ENCODE measurements around the gene EZH2.
A peak's percentile ranks its signal among the peaks of the same experiment; 100 is the strongest.

The EZH2 gene

GRCh38 chr7:148912758-148913541, 28.9 kb upstream of the EZH2 start:
- Mint-ChIP-seq H3K36me3 (no peaks in the 10 kb centered on the region), H3K27me3 (peaks cover 5% of the 10 kb centered on the region), H3K4me1 (peaks cover 71% of the 10 kb centered on the region), H3K27ac (peak overlapping the region; percentile 93), H3K4me3 (peak overlapping the region; percentile 47), H3K9me3 (no peaks in the 10 kb centered on the region)
- CTCF ChIA-PET = interaction anchor here (1.1 to 1.8 kb wide), 4 partner anchors 17 to 50 kb away, joined by 3 to 5 read pairs (median 4); no protein-coding TSS in a partner anchor
- DNase-seq = peak; percentile 55

- no peak for DNase-seq
- peak overlapping the region; percentile 93 for H3K27ac Mint-ChIP-seq
- CTCF ChIA-PET = interaction anchor here (1.5 to 1.8 kb wide), 2 partner anchors 30 to 51 kb away, joined by 4 to 5 read pairs; no protein-coding TSS in a partner anchor
- H3K27me3 Mint-ChIP-seq = peaks cover 5% of the 10 kb centered on the region
- H3K4me3 Mint-ChIP-seq = no peak overlapping the region
- no peaks in the 10 kb centered on the region for H3K36me3 Mint-ChIP-seq
- peaks cover 71% of the 10 kb centered on the region for H3K4me1 Mint-ChIP-seq
- no peaks in the 10 kb centered on the region for H3K9me3 Mint-ChIP-seq
Measured at GRCh38 chr7:148912151-148912550, 28.1 kb upstream of the EZH2 start.

- Mint-ChIP-seq H3K36me3 (no peaks in the 10 kb centered on the region), H3K4me1 (peaks cover 68% of the 10 kb centered on the region), H3K4me3 (no peak overlapping the region), H3K27me3 (peaks cover 5% of the 10 kb centered on the region), H3K9me3 (no peaks in the 10 kb centered on the region), H3K27ac (peak overlapping the region; percentile 93)
- CTCF ChIA-PET = interaction anchor here (1.5 to 1.8 kb wide), 2 partner anchors 30 to 51 kb away, joined by 4 to 5 read pairs; no protein-coding TSS in a partner anchor
- peak; percentile 29 for DNase-seq
Measured at GRCh38 chr7:148911626-148912025, 27.5 kb upstream of the EZH2 start.

- H3K4me3 Mint-ChIP-seq = no peak overlapping the region
- H3K9me3 Mint-ChIP-seq = no peaks in the 10 kb centered on the region
- no peaks in the 10 kb centered on the region for H3K36me3 Mint-ChIP-seq
- H3K27me3 Mint-ChIP-seq = peaks cover 9% of the 10 kb centered on the region
- DNase-seq = no peak
- H3K27ac Mint-ChIP-seq = no peak overlapping the region
- H3K4me1 Mint-ChIP-seq = peaks cover 51% of the 10 kb centered on the region
- CTCF ChIA-PET = no interaction called here
Measured at GRCh38 chr7:148909568-148909967, 25.5 kb upstream of the EZH2 start.

GRCh38 chr7:148906707-148907498, 22.8 kb upstream of the EZH2 start:
- Mint-ChIP-seq H3K27ac (no peak overlapping the region), H3K36me3 (no peaks in the 10 kb centered on the region), H3K4me1 (peaks cover 24% of the 10 kb centered on the region), H3K4me3 (no peak overlapping the region), H3K9me3 (no peaks in the 10 kb centered on the region), H3K27me3 (peaks cover 9% of the 10 kb centered on the region)
- CTCF ChIA-PET = no interaction called here
- no peak for DNase-seq

GRCh38 chr7:148905093-148905666, 21.1 kb upstream of the EZH2 start:
- Mint-ChIP-seq H3K36me3 (no peaks in the 10 kb centered on the region), H3K4me1 (peaks cover 8% of the 10 kb centered on the region), H3K4me3 (no peak overlapping the region), H3K27ac (no peak overlapping the region), H3K27me3 (peaks cover 9% of the 10 kb centered on the region), H3K9me3 (no peaks in the 10 kb centered on the region)
- no peak for DNase-seq
- CTCF ChIA-PET = no interaction called here

- Mint-ChIP-seq H3K27ac (no peak overlapping the region), H3K4me1 (peaks cover 2% of the 10 kb centered on the region), H3K9me3 (no peaks in the 10 kb centered on the region), H3K4me3 (no peak overlapping the region), H3K36me3 (no peaks in the 10 kb centered on the region), H3K27me3 (peaks cover 8% of the 10 kb centered on the region)
- CTCF ChIA-PET = interaction anchor here (0.9 to 1.1 kb wide), 2 partner anchors 15 to 38 kb away, joined by 4 to 6 read pairs; no protein-coding TSS in a partner anchor
- no peak for DNase-seq
Measured at GRCh38 chr7:148903504-148903903, 19.4 kb upstream of the EZH2 start.

- Mint-ChIP-seq H3K4me1 (no peaks in the 10 kb centered on the region), H3K4me3 (no peak overlapping the region), H3K36me3 (no peaks in the 10 kb centered on the region), H3K27ac (no peak overlapping the region), H3K9me3 (no peaks in the 10 kb centered on the region), H3K27me3 (peaks cover 8% of the 10 kb centered on the region)
- DNase-seq = no peak
- CTCF ChIA-PET = no interaction called here
Measured at GRCh38 chr7:148901178-148901577, 17.1 kb upstream of the EZH2 start.

GRCh38 chr7:148898845-148899484, 14.9 kb upstream of the EZH2 start:
- Mint-ChIP-seq H3K27ac (no peak overlapping the region), H3K27me3 (peaks cover 8% of the 10 kb centered on the region), H3K4me3 (no peak overlapping the region), H3K9me3 (no peaks in the 10 kb centered on the region), H3K4me1 (no peaks in the 10 kb centered on the region), H3K36me3 (no peaks in the 10 kb centered on the region)
- CTCF ChIA-PET = interaction anchor here (1.0 kb wide), 1 partner anchor 42 kb away, joined by 4 read pairs; no protein-coding TSS in a partner anchor
- no peak for DNase-seq

- Mint-ChIP-seq H3K4me3 (no peak overlapping the region), H3K36me3 (no peaks in the 10 kb centered on the region), H3K4me1 (peaks cover 10% of the 10 kb centered on the region), H3K27me3 (peaks cover 19% of the 10 kb centered on the region), H3K9me3 (no peaks in the 10 kb centered on the region), H3K27ac (no peak overlapping the region)
- no peak for DNase-seq
- CTCF ChIA-PET = interaction anchor here (1.2 kb wide), 1 partner anchor 72 kb away, joined by 3 read pairs; no protein-coding TSS in a partner anchor
Measured at GRCh38 chr7:148894591-148894990, 10.5 kb upstream of the EZH2 start.

GRCh38 chr7:148893071-148893470, 9.0 kb upstream of the EZH2 start:
- H3K4me3 Mint-ChIP-seq = no peak overlapping the region
- H3K27me3 Mint-ChIP-seq = peaks cover 15% of the 10 kb centered on the region
- H3K36me3 Mint-ChIP-seq = no peaks in the 10 kb centered on the region
- no peak overlapping the region for H3K27ac Mint-ChIP-seq
- peaks cover 16% of the 10 kb centered on the region for H3K4me1 Mint-ChIP-seq
- DNase-seq = no peak
- no peaks in the 10 kb centered on the region for H3K9me3 Mint-ChIP-seq
- CTCF ChIA-PET = interaction anchor here (0.7 to 0.9 kb wide), 2 partner anchors 20 to 268 kb away, joined by 3 read pairs; no protein-coding TSS in a partner anchor

GRCh38 chr7:148888300-148888699, 4.2 kb upstream of the EZH2 start:
- CTCF ChIA-PET = interaction anchor here (1.8 kb wide), 1 partner anchor 16 kb away, joined by 6 read pairs; no protein-coding TSS in a partner anchor
- DNase-seq = no peak
- Mint-ChIP-seq H3K4me3 (no peak overlapping the region), H3K36me3 (peaks cover 12% of the 10 kb centered on the region), H3K9me3 (no peaks in the 10 kb centered on the region), H3K4me1 (peaks cover 27% of the 10 kb centered on the region), H3K27ac (no peak overlapping the region), H3K27me3 (peaks cover 6% of the 10 kb centered on the region)

- Mint-ChIP-seq H3K36me3 (peaks cover 15% of the 10 kb centered on the region), H3K4me3 (no peak overlapping the region), H3K9me3 (no peaks in the 10 kb centered on the region), H3K27ac (no peak overlapping the region), H3K4me1 (peaks cover 32% of the 10 kb centered on the region), H3K27me3 (peaks cover 6% of the 10 kb centered on the region)
- CTCF ChIA-PET = interaction anchor here (1.0 kb wide), 1 partner anchor 25 kb away, joined by 5 read pairs; no protein-coding TSS in a partner anchor
- no peak for DNase-seq
Measured at GRCh38 chr7:148886844-148887243, 2.8 kb upstream of the EZH2 start.
